HFFc6 (cell line): ENCODE results near the gene SHISA4. TPM values are rescaled to one million over a fixed set of nuclear protein-coding genes. Genes with fewer than 3 reads are reported as not detected.

Experiments
- DNase-seq: peaks from one replicate; pipeline ENCODE4 v3.0.0-alpha.2; 2018
- H3K27ac Mint-ChIP-seq: 2 replicates; pipeline ENCODE4 v1.8.0; 2020; ENCODE audit warnings: mild to moderate bottlenecking, mixed read lengths
- H3K27me3 Mint-ChIP-seq: 2 replicates; pipeline ENCODE4 v1.8.0; 2021; ENCODE audit warnings: mild to moderate bottlenecking, moderate library complexity, mixed read lengths; ENCODE audit not compliant: insufficient read depth
- H3K36me3 Mint-ChIP-seq: 2 replicates; pipeline ENCODE4 v1.8.0; 2021; ENCODE audit warnings: low read depth, mixed read lengths
- H3K4me1 Mint-ChIP-seq: 2 replicates; pipeline ENCODE4 v1.8.0; 2020; ENCODE audit warnings: low read depth, mixed read lengths
- H3K4me3 Mint-ChIP-seq: 2 replicates; pipeline ENCODE4 v1.8.0; 2020; ENCODE audit warnings: mild to moderate bottlenecking, moderate library complexity, mixed read lengths
- H3K9me3 Mint-ChIP-seq: 2 replicates; pipeline ENCODE4 v1.8.0; 2020; ENCODE audit warnings: mild to moderate bottlenecking, mixed read lengths
- CTCF ChIP-seq: fragments of 200-600 bp; sonication (generic); IDR thresholded peaks from 2 replicates; pipeline ENCODE4 v1.5.0; 2021; ENCODE audit warnings: antibody characterized with exemption, mild to moderate bottlenecking
- microRNA-seq: library from miRNA; unstranded; fragments of <30 nt; microRNA quantifications from one replicate; pipeline ENCODE4, GENCODE V29; 2019
- total RNA-seq, 6 experiments: library from RNA; stranded (reverse); fragmentation: NEBNext Ultra II Directional; extraction: Animal tissue kit (Norgen Biotek cat#: 25700); gene quantifications; 2 replicates in 1 of 6; 3 replicates in 5 of 6; pipeline ENCODE4 v1.2.3, GENCODE V29; 2021

Gene SHISA4
- total RNA-seq, 6 experiments from 2014 or later: 29.8 to 49.6 (median 39.9) TPM

- no peak overlapping the region for H3K27ac Mint-ChIP-seq
- no peak for TF ChIP-seq CTCF
- H3K4me1 Mint-ChIP-seq: peaks cover 58% of the 10 kb centered on the region
- no peak overlapping the region for H3K4me3 Mint-ChIP-seq
- H3K27me3 Mint-ChIP-seq: peaks cover 1% of the 10 kb centered on the region
- no peak for DNase-seq
- peaks cover 5% of the 10 kb centered on the region for H3K9me3 Mint-ChIP-seq
- H3K36me3 Mint-ChIP-seq: peaks cover 10% of the 10 kb centered on the region
These were observed 53.4 kb downstream of the SHISA4 start for GRCh38 chr1:201942129-201942495.

Small RNA genes lying within 50 kb of the gene (microRNA-seq; reads per million reads assigned to microRNA genes)
- not detected for gene MIR6739

Other genes with a start within 250 kb of the SHISA4 start
- 10 to 100 TPM; 54.1 to 77.8 (median 63.6) TPM for gene IPO9, start 59.7 kb upstream of the SHISA4 start, total RNA-seq
- gene LMOD1, start 57.6 kb downstream of the SHISA4 start, total RNA-seq: 10 to 100 TPM; 19.0 to 37.4 (median 36.5) TPM
- gene TIMM17A, start 66.6 kb downstream of the SHISA4 start, total RNA-seq: 100 to 1,000 TPM; 114 to 128 (median 122) TPM
- gene RNPEP, start 93.8 kb downstream of the SHISA4 start, total RNA-seq: 10 to 100 TPM; 66.6 to 82.5 (median 76.4) TPM
- gene ELF3, start 121.7 kb downstream of the SHISA4 start, total RNA-seq: under 1 TPM in 2 of 6 experiments, not detected in 4; 0.09 TPM
- not detected for gene GPR37L1, start 234.0 kb downstream of the SHISA4 start, total RNA-seq